ENCODE results near the gene GPC6.

DNA sequence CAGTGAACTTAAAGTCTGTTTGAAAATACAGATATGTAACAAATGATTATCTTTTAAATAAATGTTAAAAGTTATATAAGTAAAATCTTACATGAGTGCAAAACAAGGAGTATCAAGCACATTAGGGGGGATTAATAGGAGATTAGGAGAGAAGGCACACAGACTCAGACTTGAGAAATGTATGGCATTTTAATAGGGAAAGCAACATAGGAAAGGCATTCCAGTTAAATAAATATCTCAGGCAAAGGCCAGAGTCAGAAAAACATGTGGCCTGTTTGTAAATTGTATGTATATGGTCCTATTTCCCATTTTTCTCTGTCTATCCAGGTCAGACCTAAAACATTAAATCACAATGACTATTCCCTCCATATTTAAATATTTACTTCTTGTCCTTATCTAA is 462.7 kb downstream of the GPC6 start:
- TF ChIP-seq POLR2A (IDR thresholded peaks at IDR 0.05; ENCODE audit: low read depth, low read length) = no peak
- no peak for TF ChIP-seq POLR2AphosphoS5 (IDR thresholded peaks at IDR 0.05; ENCODE audit: low read depth, low read length)
